ENCODE results near the gene SCML1. TPM values are rescaled to one million over a fixed set of nuclear protein-coding genes. Genes with fewer than 3 reads are reported as not detected.
A peak's percentile ranks its signal among the peaks of the same experiment; 100 is the strongest.

The SCML1 gene
- total and polyA plus RNA-seq, 7 donors = 2.4 to 15.3 (median 10.7) TPM

DNA sequence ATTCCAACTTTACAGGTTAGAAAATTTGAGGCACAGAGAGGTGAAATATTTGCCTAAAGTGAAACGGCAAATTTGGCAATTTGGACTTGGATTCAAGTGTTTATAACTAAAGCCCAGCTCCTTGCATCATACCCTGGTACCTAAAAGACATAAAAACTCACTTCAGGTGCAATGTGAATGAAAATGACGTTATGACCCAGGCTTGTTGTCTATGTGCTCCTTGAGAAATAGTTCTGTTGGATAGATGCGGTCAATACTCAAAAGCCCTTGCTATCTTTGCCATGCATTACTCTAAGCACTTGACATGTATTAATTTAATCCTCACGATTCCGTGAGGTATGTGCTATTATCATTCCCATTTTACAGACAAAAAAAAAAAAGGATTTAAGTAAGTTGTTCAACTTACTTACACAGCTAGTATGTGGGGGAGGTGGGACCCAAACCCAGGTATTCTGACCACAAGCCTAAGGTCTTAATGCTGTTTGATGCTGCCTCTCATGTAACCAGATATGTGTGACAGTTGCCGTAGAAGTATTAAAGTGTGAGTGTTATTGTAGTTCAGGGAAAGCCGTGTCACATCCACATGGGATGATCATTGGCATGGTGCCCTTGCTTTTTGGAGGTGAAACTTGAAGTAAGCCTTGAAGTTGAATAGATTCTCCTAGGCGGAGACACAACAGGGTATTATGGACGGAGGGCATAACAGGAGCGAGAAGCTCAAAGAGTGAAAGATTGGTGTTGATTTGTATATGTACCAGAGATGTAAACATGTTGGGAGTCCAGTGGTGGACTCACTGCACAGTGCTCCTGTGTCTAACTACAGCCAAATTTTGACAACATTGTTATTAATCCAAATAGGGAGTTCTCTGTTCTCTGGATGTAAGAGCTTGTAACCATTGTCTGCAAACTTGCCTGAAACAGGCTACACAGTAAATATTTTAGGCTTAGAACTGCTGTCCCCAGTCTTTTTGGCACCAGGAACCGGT, 3.1 kb downstream of the SCML1 start:
- no peaks in the 10 kb centered on the region for H3K27me3 ChIP-seq
- DNase-seq = no peak
- H3K9me3 ChIP-seq = no peaks in the 10 kb centered on the region
- H3K4me1 ChIP-seq = peaks cover 0 to 18% (median 0%) of the 10 kb centered on the region in 4 donors
- H3K27ac ChIP-seq = no peak overlapping the region
- TF ChIP-seq EP300 (IDR thresholded peaks at IDR 0.05) (no peak), POLR2AphosphoS5 (IDR thresholded peaks at IDR 0.05) (no peak), POLR2A (IDR thresholded peaks at IDR 0.05) (no peak)
- TF ChIP-seq, protein P1, sequence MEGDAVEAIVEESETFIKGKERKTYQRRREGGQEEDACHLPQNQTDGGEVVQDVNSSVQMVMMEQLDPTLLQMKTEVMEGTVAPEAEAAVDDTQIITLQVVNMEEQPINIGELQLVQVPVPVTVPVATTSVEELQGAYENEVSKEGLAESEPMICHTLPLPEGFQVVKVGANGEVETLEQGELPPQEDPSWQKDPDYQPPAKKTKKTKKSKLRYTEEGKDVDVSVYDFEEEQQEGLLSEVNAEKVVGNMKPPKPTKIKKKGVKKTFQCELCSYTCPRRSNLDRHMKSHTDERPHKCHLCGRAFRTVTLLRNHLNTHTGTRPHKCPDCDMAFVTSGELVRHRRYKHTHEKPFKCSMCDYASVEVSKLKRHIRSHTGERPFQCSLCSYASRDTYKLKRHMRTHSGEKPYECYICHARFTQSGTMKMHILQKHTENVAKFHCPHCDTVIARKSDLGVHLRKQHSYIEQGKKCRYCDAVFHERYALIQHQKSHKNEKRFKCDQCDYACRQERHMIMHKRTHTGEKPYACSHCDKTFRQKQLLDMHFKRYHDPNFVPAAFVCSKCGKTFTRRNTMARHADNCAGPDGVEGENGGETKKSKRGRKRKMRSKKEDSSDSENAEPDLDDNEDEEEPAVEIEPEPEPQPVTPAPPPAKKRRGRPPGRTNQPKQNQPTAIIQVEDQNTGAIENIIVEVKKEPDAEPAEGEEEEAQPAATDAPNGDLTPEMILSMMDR (IDR thresholded peaks at IDR 0.05) = no peak
- H3K36me3 ChIP-seq = no peaks in the 10 kb centered on the region
- intact Hi-C loops (cut with DNase I) = no loop called here
- 31 to 73% methylated on average over 11 of the region's 11 CpGs for WGBS, 2 donors
- H3K4me3 ChIP-seq = no peak overlapping the region

DNA sequence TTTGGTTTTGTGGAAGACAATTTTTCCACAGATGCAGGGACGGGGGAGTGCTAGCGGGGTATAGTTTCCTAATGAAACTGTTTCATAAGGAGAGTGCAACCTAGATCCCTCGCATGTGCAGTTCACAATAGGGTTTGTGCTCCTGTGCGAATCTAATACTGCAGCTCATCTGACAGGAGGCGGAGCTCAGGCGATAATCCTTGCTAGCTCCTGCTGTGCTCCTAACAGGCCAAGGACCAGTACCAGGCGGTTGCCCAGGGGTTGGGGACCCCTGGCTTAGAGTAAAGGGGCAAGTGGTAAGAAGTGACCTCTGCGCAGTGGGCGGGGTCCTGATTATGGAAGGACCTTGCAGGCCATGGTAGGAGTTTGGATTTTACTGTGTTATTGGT, 3.8 kb downstream of the SCML1 start:
- DNase-seq = no peak
- Histone ChIP-seq H3K9me3 (no peaks in the 10 kb centered on the region), H3K36me3 (no peaks in the 10 kb centered on the region), H3K4me1 (peaks cover 0 to 13% (median 0%) of the 10 kb centered on the region in 4 donors), H3K27me3 (no peaks in the 10 kb centered on the region), H3K4me3 (no peak overlapping the region), H3K27ac (no peak overlapping the region)
- intact Hi-C loops (cut with DNase I) = no loop called here
- TF ChIP-seq POLR2AphosphoS5 (IDR thresholded peaks at IDR 0.05) = no peak
- TF ChIP-seq EP300 (IDR thresholded peaks at IDR 0.05) = no peak
- TF ChIP-seq, protein P1 (IDR thresholded peaks at IDR 0.05) = no peak
- TF ChIP-seq POLR2A (IDR thresholded peaks at IDR 0.05) = no peak
- 14 to 69% methylated on average over 9 of the region's 9 CpGs for WGBS, 2 donors

DNA sequence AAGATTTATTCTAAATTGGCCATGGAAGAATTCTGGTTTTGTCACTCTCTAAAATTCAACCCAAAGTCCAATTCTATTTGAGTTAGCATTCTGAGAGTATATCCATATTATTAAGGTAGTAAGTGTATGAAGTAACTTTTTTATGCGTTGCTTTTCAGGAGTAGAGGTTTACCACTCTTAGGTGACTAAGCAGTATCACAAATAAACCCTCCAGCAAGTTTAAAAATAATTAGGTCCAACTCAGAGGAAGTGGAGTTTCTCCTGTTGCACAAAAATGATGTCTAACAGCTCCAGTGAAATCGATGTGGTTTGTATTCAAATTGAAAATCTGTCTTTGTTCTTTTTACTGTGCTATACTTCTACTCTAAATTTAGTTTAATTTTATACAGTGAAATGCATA, 6.6 kb downstream of the SCML1 start:
- no peak overlapping the region for H3K27ac ChIP-seq
- WGBS, 2 donors = 9 to 32% methylated on average over 2 of the region's 2 CpGs
- H3K36me3 ChIP-seq = no peaks in the 10 kb centered on the region
- peaks cover 0 to 5% (median 0%) of the 10 kb centered on the region in 4 donors for H3K4me1 ChIP-seq
- intact Hi-C loops (cut with DNase I) = no loop called here
- no peaks in the 10 kb centered on the region for H3K9me3 ChIP-seq
- H3K27me3 ChIP-seq = no peaks in the 10 kb centered on the region
- no peak for TF ChIP-seq POLR2A (IDR thresholded peaks at IDR 0.05)
- no peak for TF ChIP-seq EP300 (IDR thresholded peaks at IDR 0.05)
- TF ChIP-seq, protein P1 (IDR thresholded peaks at IDR 0.05) = no peak
- TF ChIP-seq POLR2AphosphoS5 (IDR thresholded peaks at IDR 0.05) = no peak
- no peak for DNase-seq
- H3K4me3 ChIP-seq = no peak overlapping the region

DNA sequence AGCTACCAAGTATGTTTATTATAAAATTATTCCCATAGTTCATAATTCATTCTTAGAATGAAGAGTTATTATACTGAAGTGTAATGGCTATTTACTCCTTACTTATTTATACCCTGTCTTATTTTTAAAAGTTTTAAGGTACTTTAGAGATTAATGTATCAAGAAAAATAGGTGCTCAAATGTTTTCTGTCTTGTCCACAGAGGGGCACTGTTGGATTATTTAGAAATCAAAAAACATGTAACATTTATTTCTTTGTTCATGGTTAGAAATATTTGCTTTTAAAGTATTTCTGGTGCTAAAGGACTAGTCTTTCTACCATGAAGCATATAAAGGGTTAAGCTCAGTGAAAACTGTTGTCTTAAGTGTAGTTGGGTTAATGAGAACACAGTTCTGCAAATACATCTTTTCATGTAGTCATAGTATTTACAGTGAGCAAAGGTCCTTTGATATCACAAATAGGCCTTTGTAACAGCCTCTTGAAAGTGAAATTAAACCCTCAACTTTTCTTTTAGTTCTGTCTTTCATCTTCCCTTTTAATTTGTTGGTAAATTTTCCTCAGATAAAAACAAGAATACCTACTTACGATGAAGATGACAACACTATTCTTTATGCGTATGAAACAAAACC, 7.7 kb downstream of the SCML1 start:
- no peaks in the 10 kb centered on the region for H3K9me3 ChIP-seq
- H3K4me1 ChIP-seq = no peaks in the 10 kb centered on the region
- DNase-seq = no peak
- no peak overlapping the region for H3K4me3 ChIP-seq
- peaks cover 0 to 3% (median 0%) of the 10 kb centered on the region in 4 donors for H3K36me3 ChIP-seq
- intact Hi-C loops (cut with DNase I) = no loop called here
- 29 to 67% methylated on average over 2 of the region's 2 CpGs for WGBS, 2 donors
- H3K27ac ChIP-seq = no peak overlapping the region
- no peaks in the 10 kb centered on the region for H3K27me3 ChIP-seq
- TF ChIP-seq POLR2AphosphoS5 (IDR thresholded peaks at IDR 0.05) = no peak
- TF ChIP-seq, protein P1 (IDR thresholded peaks at IDR 0.05) = peak in 1 of 4 experiments; percentile 26
- no peak for TF ChIP-seq EP300 (IDR thresholded peaks at IDR 0.05)

All from sigmoid colon (tissue), 7 donors.